AG04450 (cell line): ENCODE measurements around the gene LBR. TPM values are rescaled to one million over a fixed set of nuclear protein-coding genes. Genes with fewer than 3 reads are reported as not detected.
"Not testable (repeated sequence)": the region's sequence is repeated elsewhere in the genome, so short reads cannot be mapped to it uniquely, and the experiment has no call there.

Experiments used
- CTCF ChIA-PET: fragments of 300-600, 350-600 bp; formaldehyde crosslinking; extraction: SDS; loops from one replicate; lab custom pipeline; 2022; ENCODE audit warnings: antibody characterized with exemption, inconsistent platforms; lab: Charles Lee
- POLR2A ChIA-PET: fragments of 350-600 bp; formaldehyde crosslinking; extraction: SDS; loops from one replicate; lab custom pipeline; 2021; ENCODE audit warnings: antibody characterized with exemption, inconsistent platforms; lab: Yijun Ruan, JAX
- DNase-seq: peaks from one replicate; pipeline ENCODE4 v3.0.0-alpha.2; 2011; ENCODE audit warnings: low read depth, low spot score
- H3K27ac ChIP-seq: one replicate; pipeline ENCODE4 v1.5.1; 2012; ENCODE audit warnings: low read depth, low read length, control low read depth
- H3K27me3 ChIP-seq: one replicate; pipeline ENCODE4 v1.6.0; 2012; ENCODE audit warnings: low read length; ENCODE audit not compliant: control insufficient read depth, insufficient read depth
- H3K4me3 ChIP-seq: 2 replicates; pipeline ENCODE4 v1.5.1; 2011; ENCODE audit warnings: mild to moderate bottlenecking, low read depth, low read length, control low read depth
- H3K9me3 ChIP-seq: 2 replicates; pipeline ENCODE4 v1.5.1; 2012; ENCODE audit warnings: low read length; ENCODE audit not compliant: control insufficient read depth, insufficient read depth
- CTCF ChIP-seq: IDR thresholded peaks from 2 replicates; pipeline ENCODE4 v1.5.1; 2011; ENCODE audit warnings: low read depth, low read length, control low read depth, inconsistent platforms
- polyA plus RNA-seq: library from polyadenylated mRNA; depleted of rRNA; stranded (reverse); fragments of >200 nt; gene quantifications from 2 replicates; pipeline ENCODE4 v1.2.3, GENCODE V29; 2011

Gene LBR
- polyA plus RNA-seq, 1 experiment = 44.5 TPM

GRCh38 chr1:225474986-225475820, 47.4 kb upstream of the LBR start:
- Histone ChIP-seq H3K27me3 (no peaks in the 10 kb centered on the region), H3K4me3 (peak overlapping the region; percentile 27; the same call in 1 of the 2 replicates), H3K9me3 (no peaks in the 10 kb centered on the region; the same call in 1 of the 2 replicates), H3K27ac (no peak overlapping the region)
- CTCF ChIA-PET = interaction anchor here (0.6 to 5.6 kb wide), 95 partner anchors 8 to 1288 kb away, joined by 3 to 102 read pairs (median 4); partner anchors contain the start of genes EPHX1, SRP9 and TMEM63A
- peak; percentile 33 for DNase-seq
- POLR2A ChIA-PET = interaction anchor here (0.9 to 1.0 kb wide), 3 partner anchors 297 to 449 kb away, joined by 3 to 4 read pairs (median 4); partner anchors contain the start of genes PYCR2 and SRP9
- TF ChIP-seq CTCF = peak; percentile 100

GRCh38 chr1:225474439-225474985, 46.7 kb upstream of the LBR start:
- CTCF ChIA-PET = interaction anchor here (0.6 to 5.6 kb wide), 89 partner anchors 9 to 627 kb away, joined by 3 to 102 read pairs (median 4); partner anchors contain the start of genes EPHX1, SRP9 and TMEM63A
- DNase-seq = no peak
- no peak for TF ChIP-seq CTCF
- Histone ChIP-seq H3K9me3 (no peaks in the 10 kb centered on the region; the same call in 1 of the 2 replicates), H3K4me3 (no peak overlapping the region), H3K27me3 (no peaks in the 10 kb centered on the region), H3K27ac (no peak overlapping the region)
- POLR2A ChIA-PET = interaction anchor here (0.9 to 1.0 kb wide), 3 partner anchors 298 to 450 kb away, joined by 3 to 4 read pairs (median 4); partner anchors contain the start of genes PYCR2 and SRP9

GRCh38 chr1:225473676-225474438, 46.0 kb upstream of the LBR start:
- H3K27ac ChIP-seq, H3K9me3 ChIP-seq, H3K4me3 ChIP-seq, DNase-seq, H3K27me3 ChIP-seq: not testable (repeated sequence)
- POLR2A ChIA-PET = interaction anchor here (0.9 kb wide), 2 partner anchors 298 to 304 kb away, joined by 4 read pairs; partner anchors contain the start of gene SRP9
- CTCF ChIA-PET = interaction anchor here (0.7 to 5.6 kb wide), 48 partner anchors 9 to 512 kb away, joined by 3 to 102 read pairs (median 5); partner anchors contain the start of genes EPHX1, SRP9 and TMEM63A

- CTCF ChIA-PET = interaction anchor here (0.9 to 2.8 kb wide), 9 partner anchors 13 to 515 kb away, joined by 3 to 31 read pairs (median 5); partner anchors contain the start of gene TMEM63A
- DNase-seq, H3K4me3 ChIP-seq, H3K27me3 ChIP-seq, H3K27ac ChIP-seq, POLR2A ChIA-PET, H3K9me3 ChIP-seq: not testable (repeated sequence)
Measured at GRCh38 chr1:225473266-225473665, 45.4 kb upstream of the LBR start.

GRCh38 chr1:225471453-225472301, 43.8 kb upstream of the LBR start:
- TF ChIP-seq CTCF = no peak
- CTCF ChIA-PET = interaction anchor here (1.0 to 2.8 kb wide), 4 partner anchors 153 to 516 kb away, joined by 3 to 6 read pairs (median 4); partner anchors contain the start of gene SRP9
- Histone ChIP-seq H3K27me3 (no peaks in the 10 kb centered on the region), H3K9me3 (no peaks in the 10 kb centered on the region; the same call in 1 of the 2 replicates), H3K27ac (no peak overlapping the region), H3K4me3 (no peak overlapping the region)
- POLR2A ChIA-PET = no interaction called here
- DNase-seq = no peak
